HepG2 (cell line): ENCODE measurements around the gene ETV3L. TPM values are rescaled to one million over a fixed set of nuclear protein-coding genes. Genes with fewer than 3 reads are reported as not detected.

Experiments
- ATAC-seq: fragments of 200-7000 bp; cut with Tn5 transposase; 3 replicates; pipeline ENCODE4 v1.9.1; 2020; ENCODE audit warnings: mild to moderate bottlenecking, moderate library complexity
- BruUV-seq: library from RNA; stranded (reverse); fragments of 400-500 nt; replicated peaks from 2 replicates; lab custom pipeline; 2021; lab: Mats Ljungman, UMichigan
- CTCF ChIA-PET: fragments of 300-600 bp; formaldehyde crosslinking; extraction: SDS; loops from one replicate; lab custom pipeline; 2021; ENCODE audit warnings: low total read pairs, inconsistent platforms, low intra/inter-chr PET ratio; lab: Yijun Ruan, JAX
- POLR2A ChIA-PET: fragments of 350-600 bp; sonication (Branson Sonifier 250); formaldehyde crosslinking; loops from one replicate; lab custom pipeline; 2020; ENCODE audit warnings: antibody characterized with exemption, inconsistent platforms; lab: Yijun Ruan, JAX
- DNase-seq: peaks from one replicate; pipeline ENCODE4 v3.0.0-alpha.2; 2015; ENCODE audit warnings: low spot score
- FAIRE-seq: peaks from 3 replicates; lab custom pipeline; 2011; peaks lifted over from hg19 to GRCh38; lab: Jason Lieb, UNC
- H2AFZ ChIP-seq: one replicate; pipeline ENCODE4 v1.6.1; 2011; ENCODE audit warnings: low read length, inconsistent platforms
- H3K27ac ChIP-seq: fragments of 300-600 bp; 3 replicates; pipeline ENCODE4 v1.8.0; 2011; ENCODE audit warnings: mixed run types, mild to moderate bottlenecking, mixed read lengths, low read length, inconsistent platforms; ENCODE audit not compliant: insufficient read depth; ENCODE audit errors: extremely low read length
- H3K27me3 ChIP-seq, 2 experiments: fragments of 200-600 bp in 1 of 2; 2 replicates in 1 of 2; 3 replicates in 1 of 2; pipeline versions ENCODE4 v1.6.0 to v1.8.0; 2011; ENCODE audit warnings: low read length in 2 of 2, mild to moderate bottlenecking in 2 of 2, moderate library complexity in 2 of 2, inconsistent platforms in 1 of 2; ENCODE audit not compliant: insufficient read depth in 2 of 2, control insufficient read depth in 1 of 2
- H3K36me3 ChIP-seq, 2 experiments: fragments of 200-600 bp in 1 of 2; replicated peaks in 1 of 2; 2 replicates in 1 of 2; 3 replicates in 1 of 2; pipeline versions ENCODE4 v1.5.1 to v1.8.0; 2011; ENCODE audit warnings: low read length in 2 of 2, inconsistent platforms in 1 of 2; ENCODE audit not compliant: insufficient read depth in 2 of 2, control insufficient read depth in 1 of 2
- H3K4me1 ChIP-seq: 2 replicates; pipeline ENCODE4 v1.5.1; 2012; ENCODE audit warnings: low read length, inconsistent platforms; ENCODE audit not compliant: insufficient read depth
- H3K4me2 ChIP-seq: 2 replicates; pipeline ENCODE4 v1.6.0; 2011; ENCODE audit warnings: low read depth, low read length, inconsistent platforms
- H3K4me3 ChIP-seq, 3 experiments: fragments of 200-600 bp in 1 of 3; sonication (generic), shearing (Covaris generic) in 1 of 3; replicated peaks in 1 of 3; 2 replicates each; pipeline ENCODE4 v1.5.1; 2011 to 2016; ENCODE audit warnings: low read length in 3 of 3, inconsistent platforms in 2 of 3, low read depth in 2 of 3, mild to moderate bottlenecking in 2 of 3, control low read depth in 1 of 3, mixed read lengths in 1 of 3; ENCODE audit not compliant: insufficient read depth in 1 of 3
- H3K79me2 ChIP-seq: one replicate; pipeline ENCODE4 v1.6.1; 2011; ENCODE audit warnings: low read length, inconsistent platforms; ENCODE audit not compliant: insufficient read depth
- H3K9ac ChIP-seq: 2 replicates; pipeline ENCODE4 v1.6.0; 2011; ENCODE audit warnings: mild to moderate bottlenecking, low read depth, low read length, inconsistent platforms; ENCODE audit not compliant: insufficient read depth
- H3K9me3 ChIP-seq: 2 replicates; pipeline ENCODE4 v1.5.1; 2012; ENCODE audit warnings: mild to moderate bottlenecking, low read length
- H4K20me1 ChIP-seq: 2 replicates; pipeline ENCODE4 v1.6.0; 2011; ENCODE audit warnings: inconsistent platforms, mild to moderate bottlenecking, low read length, moderate library complexity; ENCODE audit not compliant: insufficient read depth
- GATAD1 ChIP-seq: IDR thresholded peaks from 2 replicates; pipeline ENCODE4 v1.6.1; 2016; ENCODE audit warnings: missing genetic modification reagents, missing compliant biosample characterization
- IKZF4 ChIP-seq: sonication (generic); formaldehyde crosslinking; IDR thresholded peaks from 2 replicates; pipeline ENCODE4 v1.5.1; 2020; ENCODE audit warnings: borderline replicate concordance, mild to moderate bottlenecking, low read depth, missing genetic modification reagents; ENCODE audit errors: not compliant biosample characterization
- JUND ChIP-seq: sonication (generic); formaldehyde crosslinking; IDR thresholded peaks from 2 replicates; pipeline ENCODE4 v1.8.0; 2022; ENCODE audit warnings: mild to moderate bottlenecking, missing genetic modification reagents
- SNAI1 ChIP-seq: sonication (generic); formaldehyde crosslinking; IDR thresholded peaks from 2 replicates; pipeline ENCODE4 v1.5.0; 2020; ENCODE audit warnings: mild to moderate bottlenecking, missing genetic modification reagents, borderline replicate concordance
- SOX6 ChIP-seq, 2 experiments: fragments of 450-650 bp in 1 of 2; sonication (generic) in 1 of 2; formaldehyde crosslinking in 1 of 2; IDR thresholded peaks; 2 replicates each; pipeline versions ENCODE4 v1.4.0 to v1.6.1; 2017 to 2020; ENCODE audit warnings: antibody characterized with exemption in 1 of 2, mild to moderate bottlenecking in 1 of 2, missing genetic modification reagents in 1 of 2
- ZEB1 ChIP-seq: IDR thresholded peaks from 2 replicates; pipeline ENCODE4 v1.6.1; 2012; ENCODE audit warnings: mild to moderate bottlenecking, low read depth, inconsistent platforms; ENCODE audit not compliant: insufficient replicate concordance
- ZNF496 ChIP-seq: sonication (generic); formaldehyde crosslinking; IDR thresholded peaks from 2 replicates; pipeline ENCODE4 v1.8.1; 2023; ENCODE audit warnings: mild to moderate bottlenecking, moderate library complexity, missing genetic modification reagents; ENCODE audit not compliant: insufficient replicate concordance
- ZNF543 ChIP-seq: sonication (generic); formaldehyde crosslinking; IDR thresholded peaks from 2 replicates; pipeline ENCODE4 v1.4.0; 2020; ENCODE audit warnings: mild to moderate bottlenecking, missing genetic modification reagents
- ZNF589 ChIP-seq: sonication (generic); formaldehyde crosslinking; conservative IDR thresholded peaks from 2 replicates; pipeline ENCODE4 v1.8.0; 2022; ENCODE audit warnings: mild to moderate bottlenecking, moderate library complexity, missing genetic modification reagents
- ZZZ3 ChIP-seq: sonication (generic); formaldehyde crosslinking; IDR thresholded peaks from 2 replicates; pipeline ENCODE4 v1.4.0; 2020; ENCODE audit warnings: missing genetic modification reagents, mild to moderate bottlenecking, borderline replicate concordance
- WGBS: methylation state at CpG from one replicate; pipeline ENCODE4 v1.1.6; 2017; ENCODE audit warnings: low lambda C conversion rate; 5-methylcytosine and 5-hydroxymethylcytosine counted together
- in situ Hi-C: cut with HindIII; loops from 2 replicates; pipeline ENCODE4 v1.10.0; 2017; ENCODE audit warnings: low pct_unique_long_range_greater_than_20kb; ENCODE audit not compliant: extremely low pct_ligation_motif_present
- intact Hi-C: fragments of 100-400 bp; cut with micrococcal nuclease; formaldehyde crosslinking; loops from one replicate; pipeline ENCODE4 v1.10.0; 2022; ENCODE audit not compliant: unreplicated experiment
- polyA plus RNA-seq, 8 experiments: library from polyadenylated mRNA; depleted of rRNA in 3 of 8; stranded (reverse) in 7 of 8; unstranded in 1 of 8; fragments of >200 nt; fragmentation: Illumina TruSeq in 4 of 8; extraction: Trizol in 4 of 8; gene quantifications; 2 replicates each; pipeline versions ENCODE4 v1.2.1 to v1.2.3, GENCODE V29; 2011 to 2016; ENCODE audit warnings: low read depth in 4 of 8, missing spikeins in 1 of 8, mixed read lengths in 1 of 8; ENCODE audit not compliant: insufficient read depth in 1 of 8
- total RNA-seq, 5 experiments: library from RNA; depleted of rRNA; stranded (reverse); fragments of >200 nt; fragmentation: Illumina TruSeq; extraction: Trizol; gene quantifications; 2 replicates each; pipeline ENCODE4 v1.2.3, GENCODE V29; 2016; ENCODE audit warnings: low read depth in 1 of 5
- TF ChIP-seq, protein P1 (sequence below): sonication (generic); formaldehyde crosslinking; IDR thresholded peaks from 2 replicates; pipeline ENCODE4 v1.4.0; 2020; ENCODE audit warnings: missing genetic modification reagents, low read depth, mild to moderate bottlenecking, borderline replicate concordance
- TF ChIP-seq, protein P2 (sequence below): sonication (generic); formaldehyde crosslinking; IDR thresholded peaks from 2 replicates; pipeline ENCODE4 v1.5.1; 2020; ENCODE audit warnings: mild to moderate bottlenecking, missing genetic modification reagents, moderate library complexity
- TF ChIP-seq, protein P3 (sequence below): sonication (generic); formaldehyde crosslinking; IDR thresholded peaks from 2 replicates; pipeline ENCODE4 v1.8.0; 2022; ENCODE audit warnings: mild to moderate bottlenecking, missing genetic modification reagents

The ETV3L gene
- total and polyA plus RNA-seq, 2 of the 13 experiments (the other 11 are each of a cell fraction or from before 2014, with no cell fraction given): not detected

DNA sequence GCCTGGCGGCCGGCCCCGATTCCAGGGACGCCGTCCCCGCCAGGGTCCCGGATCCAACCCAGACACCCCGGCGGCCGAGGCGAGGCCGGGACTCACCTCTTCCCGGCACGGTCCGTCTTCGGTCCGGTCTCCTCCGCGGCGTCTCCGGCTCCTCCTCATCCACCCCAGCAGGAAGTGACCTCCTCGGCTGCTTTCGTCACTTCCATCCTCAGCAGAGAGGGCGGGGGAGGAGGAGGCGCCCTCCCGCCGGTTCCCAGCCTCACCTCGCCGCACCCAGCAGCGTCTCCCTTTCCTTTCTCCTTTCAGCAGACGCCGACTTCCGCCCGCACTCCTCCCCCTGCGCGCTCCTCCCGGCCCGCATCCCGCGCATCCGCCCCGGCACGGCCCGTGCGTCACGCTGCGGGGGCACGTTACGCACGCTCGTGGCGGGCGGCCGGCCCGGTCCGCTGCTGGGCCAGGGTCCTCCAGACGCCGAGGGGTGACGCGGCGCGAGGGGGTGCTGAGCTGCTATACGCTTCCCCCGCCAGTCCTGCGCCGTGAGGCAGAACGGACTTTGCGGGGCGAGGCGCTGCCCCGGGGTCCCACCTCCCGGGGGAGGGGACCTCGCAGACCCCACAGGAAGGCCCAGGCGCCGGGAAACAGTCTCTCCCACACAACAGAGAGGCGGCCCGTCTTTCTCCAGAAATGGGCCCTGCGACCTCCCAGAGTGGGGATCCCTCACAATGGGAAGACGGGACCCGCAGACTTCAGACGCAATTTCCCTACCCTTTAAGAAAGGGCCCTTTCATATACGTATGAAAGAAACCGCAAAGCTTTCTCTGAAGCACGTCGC is 38.8 kb upstream of the ETV3L start, which contains the start of gene ETV3 (continued):
- TF ChIP-seq, protein P1, sequence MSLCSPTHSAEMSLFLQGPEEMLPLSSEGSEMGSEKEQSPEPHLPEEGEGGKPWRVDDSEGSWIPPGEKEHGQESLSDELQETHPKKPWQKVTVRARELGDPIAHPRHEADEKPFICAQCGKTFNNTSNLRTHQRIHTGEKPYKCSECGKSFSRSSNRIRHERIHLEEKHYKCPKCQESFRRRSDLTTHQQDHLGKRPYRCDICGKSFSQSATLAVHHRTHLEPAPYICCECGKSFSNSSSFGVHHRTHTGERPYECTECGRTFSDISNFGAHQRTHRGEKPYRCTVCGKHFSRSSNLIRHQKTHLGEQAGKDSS (CRISPR knock-in tag): peak; percentile 64; the same call in 1 of the 2 replicates
- TF ChIP-seq SNAI1 (CRISPR knock-in tag): peak; percentile 80; the same call in 1 of the 2 replicates
- TF ChIP-seq GATAD1 (CRISPR knock-in tag): peak; percentile 82
- TF ChIP-seq, all 625 proteins: peak for 227

DNA sequence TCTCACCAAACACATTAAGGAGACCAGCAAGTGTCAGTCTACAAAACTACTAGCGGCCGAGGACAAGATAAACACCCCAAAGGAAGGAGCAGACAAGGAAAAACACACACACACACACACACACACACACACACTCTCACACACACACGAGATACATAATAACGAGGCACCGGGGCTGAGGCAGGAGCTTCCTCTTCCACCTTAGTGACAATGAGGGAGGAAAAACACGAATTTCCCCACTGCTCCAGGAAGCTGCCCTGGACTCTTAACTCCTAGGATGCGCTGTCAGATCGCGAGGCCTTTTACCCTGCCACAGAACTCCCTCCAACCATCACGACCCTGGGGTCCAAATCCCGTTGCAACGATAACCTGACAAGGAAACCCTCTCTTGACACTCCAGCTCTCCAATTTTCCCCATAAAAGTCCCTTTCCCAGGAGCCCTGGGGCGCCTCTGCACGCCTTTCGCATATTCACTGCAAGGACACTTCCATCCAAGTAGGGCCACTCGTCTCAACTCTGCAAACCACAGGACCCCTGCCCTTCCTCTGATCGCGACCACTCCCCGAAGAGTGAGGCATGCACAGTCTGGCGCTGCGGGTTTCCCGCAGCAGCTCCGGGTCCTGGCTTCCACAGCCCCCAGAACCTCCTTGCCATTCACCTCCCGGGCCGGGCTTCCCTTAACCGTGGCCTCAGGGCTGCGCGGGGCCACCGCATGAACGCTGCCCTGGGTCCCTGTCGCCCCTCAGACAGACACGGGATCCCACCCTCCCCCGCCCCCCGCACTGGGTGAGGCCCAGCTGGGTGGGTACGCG is 38.0 kb upstream of the ETV3L start:
- intact Hi-C loops: loop anchor here (1.0 to 5.0 kb wide), 2 partner anchors 18 to 45 kb away; no protein-coding TSS in a partner anchor
- Histone ChIP-seq H3K36me3 (peaks cover 12 to 34% of the 10 kb centered on the region in 2 experiments), H3K79me2 (peaks cover 21% of the 10 kb centered on the region), H3K27ac (peak overlapping the region; percentile 84), H3K4me3 (peak overlapping the region; percentile 91 to 99 (median 97)), H3K4me1 (peaks cover 33% of the 10 kb centered on the region), H3K27me3 (no peaks in the 10 kb centered on the region; a peak in 1 of 5 replicates), H4K20me1 (peaks cover 9% of the 10 kb centered on the region; the same call in 1 of the 2 replicates), H2AFZ (no peak overlapping the region), H3K4me2 (peak overlapping the region; percentile 89), H3K9me3 (no peaks in the 10 kb centered on the region), H3K9ac (peak overlapping the region; percentile 89)
- ChIA-PET CTCF (no interaction called here), POLR2A (interaction anchor here (1.2 kb wide), 1 partner anchor 103 kb away, joined by 4 read pairs; no protein-coding TSS in a partner anchor)
- 3% methylated on average over 21 of the region's 36 CpGs for WGBS
- in situ Hi-C loops: no loop called here
- FAIRE-seq: no peak
- TSS peak; percentile 67 for BruUV-seq
- peak; percentile 62 for ATAC-seq
- DNase-seq: no peak
- TF ChIP-seq ZNF589: 0 out of 2 replicates have a peak, but pooled peaks have one; percentile 19
- TF ChIP-seq JUND (CRISPR knock-in tag): no peak
- TF ChIP-seq ZZZ3 (CRISPR knock-in tag): 0 out of 2 replicates have a peak, but pooled peaks have one; percentile 13
- TF ChIP-seq SOX6 (IDR thresholded peaks at IDR 0.05): no peak
- TF ChIP-seq SOX6 (CRISPR knock-in tag; IDR thresholded peaks at IDR 0.05): 0 out of 2 replicates have a peak, but pooled peaks have one; percentile 10
- TF ChIP-seq ZNF496 (CRISPR knock-in tag): no peak
- TF ChIP-seq, protein P2, sequence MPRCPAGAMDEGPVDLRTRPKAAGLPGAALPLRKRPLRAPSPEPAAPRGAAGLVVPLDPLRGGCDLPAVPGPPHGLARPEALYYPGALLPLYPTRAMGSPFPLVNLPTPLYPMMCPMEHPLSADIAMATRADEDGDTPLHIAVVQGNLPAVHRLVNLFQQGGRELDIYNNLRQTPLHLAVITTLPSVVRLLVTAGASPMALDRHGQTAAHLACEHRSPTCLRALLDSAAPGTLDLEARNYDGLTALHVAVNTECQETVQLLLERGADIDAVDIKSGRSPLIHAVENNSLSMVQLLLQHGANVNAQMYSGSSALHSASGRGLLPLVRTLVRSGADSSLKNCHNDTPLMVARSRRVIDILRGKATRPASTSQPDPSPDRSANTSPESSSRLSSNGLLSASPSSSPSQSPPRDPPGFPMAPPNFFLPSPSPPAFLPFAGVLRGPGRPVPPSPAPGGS (CRISPR knock-in tag): 0 out of 2 replicates have a peak, but pooled peaks have one; percentile 1
- TF ChIP-seq, protein P3, sequence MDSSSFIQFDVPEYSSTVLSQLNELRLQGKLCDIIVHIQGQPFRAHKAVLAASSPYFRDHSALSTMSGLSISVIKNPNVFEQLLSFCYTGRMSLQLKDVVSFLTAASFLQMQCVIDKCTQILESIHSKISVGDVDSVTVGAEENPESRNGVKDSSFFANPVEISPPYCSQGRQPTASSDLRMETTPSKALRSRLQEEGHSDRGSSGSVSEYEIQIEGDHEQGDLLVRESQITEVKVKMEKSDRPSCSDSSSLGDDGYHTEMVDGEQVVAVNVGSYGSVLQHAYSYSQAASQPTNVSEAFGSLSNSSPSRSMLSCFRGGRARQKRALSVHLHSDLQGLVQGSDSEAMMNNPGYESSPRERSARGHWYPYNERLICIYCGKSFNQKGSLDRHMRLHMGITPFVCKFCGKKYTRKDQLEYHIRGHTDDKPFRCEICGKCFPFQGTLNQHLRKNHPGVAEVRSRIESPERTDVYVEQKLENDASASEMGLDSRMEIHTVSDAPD (CRISPR knock-in tag): no peak
- no peak for TF ChIP-seq IKZF4 (CRISPR knock-in tag)
- TF ChIP-seq ZEB1: no peak
- peak; percentile 4; the same call in 1 of the 2 replicates for TF ChIP-seq ZNF543 (CRISPR knock-in tag)
